DOHH2 (cell line): ENCODE data around the gene ANO10.

Experiments
- H3F3A ChIP-seq: fragments of 200-600 bp; sonication (generic), shearing (Covaris generic); 2 replicates; pipeline ENCODE4 v1.6.0; 2016; ENCODE audit warnings: antibody characterized with exemption, mild to moderate bottlenecking; ENCODE audit not compliant: control insufficient read depth, insufficient read depth
- H3K27ac ChIP-seq: fragments of 200-600 bp; sonication (generic); 2 replicates; pipeline ENCODE4 v1.5.1; 2014; ENCODE audit warnings: low read depth, mild to moderate bottlenecking, low read length, moderate library complexity
- H3K27me3 ChIP-seq: fragments of 200-600 bp; sonication (generic); 2 replicates; pipeline ENCODE4 v1.6.1; 2014; ENCODE audit warnings: mild to moderate bottlenecking, low read length, mixed read lengths; ENCODE audit not compliant: control insufficient read depth
- H3K36me3 ChIP-seq: fragments of 200-600 bp; sonication (generic); 2 replicates; pipeline ENCODE4 v1.6.1; 2014; ENCODE audit warnings: mild to moderate bottlenecking, low read length, moderate library complexity, mixed read lengths; ENCODE audit not compliant: control insufficient read depth
- H3K4me1 ChIP-seq: fragments of 200-600 bp; sonication (generic); 2 replicates; pipeline ENCODE4 v1.6.1; 2014; ENCODE audit warnings: mild to moderate bottlenecking, low read length, mixed read lengths; ENCODE audit not compliant: control insufficient read depth
- H3K4me2 ChIP-seq: fragments of 200-600 bp; sonication (generic); 2 replicates; pipeline ENCODE4 v1.6.0; 2014; ENCODE audit warnings: mild to moderate bottlenecking, low read length, moderate library complexity
- H3K4me3 ChIP-seq: fragments of 200-600 bp; sonication (generic); 2 replicates; pipeline ENCODE4 v1.5.1; 2014; ENCODE audit warnings: mild to moderate bottlenecking, low read length, mixed read lengths
- H3K79me2 ChIP-seq: fragments of 200-600 bp; sonication (generic); 2 replicates; pipeline ENCODE4 v1.6.1; 2014; ENCODE audit warnings: mild to moderate bottlenecking, low read length, mixed read lengths; ENCODE audit not compliant: control insufficient read depth
- H3K9me2 ChIP-seq: fragments of 200-600 bp; sonication (generic); replicated peaks from 2 replicates; pipeline ENCODE4 v1.6.1; 2014; ENCODE audit warnings: mild to moderate bottlenecking, low read length, mixed read lengths; ENCODE audit not compliant: control insufficient read depth
- H3K9me3 ChIP-seq: fragments of 200-600 bp; sonication (generic); 2 replicates; pipeline ENCODE4 v1.6.1; 2014; ENCODE audit warnings: antibody characterized with exemption, low read length, mixed read lengths; ENCODE audit not compliant: control insufficient read depth, insufficient read depth
- H4K20me1 ChIP-seq: fragments of 200-600 bp; sonication (generic); 2 replicates; pipeline ENCODE4 v1.6.0; 2014; ENCODE audit warnings: low read depth, mild to moderate bottlenecking, antibody characterized with exemption, low read length, moderate library complexity; ENCODE audit not compliant: control insufficient read depth, insufficient read depth
- EZH2phosphoT487 ChIP-seq: fragments of 200-600 bp; sonication (generic); IDR thresholded peaks from 2 replicates; pipeline ENCODE4 v1.6.1; 2017; ENCODE audit warnings: borderline replicate concordance, mild to moderate bottlenecking, antibody characterized with exemption, low read length, moderate library complexity, mixed read lengths
- TF ChIP-seq, protein P1 (sequence below): fragments of 200-600 bp; sonication (generic); IDR thresholded peaks from one replicate; pipeline ENCODE4 v1.5.1; 2014; ENCODE audit warnings: antibody characterized with exemption, mild to moderate bottlenecking, low read depth, low read length; ENCODE audit not compliant: poor library complexity, severe bottlenecking

The ANO10 gene

GRCh38 chr3:43620831-43621655, 768 bp downstream of the ANO10 start:
- peaks cover 25% of the 10 kb centered on the region for H3K27me3 ChIP-seq
- TF ChIP-seq, protein P1, sequence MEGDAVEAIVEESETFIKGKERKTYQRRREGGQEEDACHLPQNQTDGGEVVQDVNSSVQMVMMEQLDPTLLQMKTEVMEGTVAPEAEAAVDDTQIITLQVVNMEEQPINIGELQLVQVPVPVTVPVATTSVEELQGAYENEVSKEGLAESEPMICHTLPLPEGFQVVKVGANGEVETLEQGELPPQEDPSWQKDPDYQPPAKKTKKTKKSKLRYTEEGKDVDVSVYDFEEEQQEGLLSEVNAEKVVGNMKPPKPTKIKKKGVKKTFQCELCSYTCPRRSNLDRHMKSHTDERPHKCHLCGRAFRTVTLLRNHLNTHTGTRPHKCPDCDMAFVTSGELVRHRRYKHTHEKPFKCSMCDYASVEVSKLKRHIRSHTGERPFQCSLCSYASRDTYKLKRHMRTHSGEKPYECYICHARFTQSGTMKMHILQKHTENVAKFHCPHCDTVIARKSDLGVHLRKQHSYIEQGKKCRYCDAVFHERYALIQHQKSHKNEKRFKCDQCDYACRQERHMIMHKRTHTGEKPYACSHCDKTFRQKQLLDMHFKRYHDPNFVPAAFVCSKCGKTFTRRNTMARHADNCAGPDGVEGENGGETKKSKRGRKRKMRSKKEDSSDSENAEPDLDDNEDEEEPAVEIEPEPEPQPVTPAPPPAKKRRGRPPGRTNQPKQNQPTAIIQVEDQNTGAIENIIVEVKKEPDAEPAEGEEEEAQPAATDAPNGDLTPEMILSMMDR, result no peak
- TF ChIP-seq EZH2phosphoT487, result no peak

GRCh38 chr3:43619588-43619987, 2.2 kb downstream of the ANO10 start:
- Histone ChIP-seq H3K4me3 (no peak overlapping the region), H3K4me1 (peaks cover 13% of the 10 kb centered on the region), H3K27me3 (peaks cover 25% of the 10 kb centered on the region), H3K4me2 (no peak overlapping the region), H3F3A (no peaks in the 10 kb centered on the region), H4K20me1 (no peaks in the 10 kb centered on the region), H3K9me2 (no peaks in the 10 kb centered on the region), H3K27ac (no peak overlapping the region), H3K36me3 (no peaks in the 10 kb centered on the region), H3K9me3 (no peaks in the 10 kb centered on the region), H3K79me2 (no peaks in the 10 kb centered on the region)
- no peak for TF ChIP-seq EZH2phosphoT487
- TF ChIP-seq, protein P1, result no peak

More at GRCh38 chr3:43620831-43621655, 768 bp downstream of the ANO10 start:
- Histone ChIP-seq H3K9me3 (no peaks in the 10 kb centered on the region), H3K79me2 (no peaks in the 10 kb centered on the region), H3K4me1 (peaks cover 13% of the 10 kb centered on the region), H3K9me2 (no peaks in the 10 kb centered on the region), H3K36me3 (no peaks in the 10 kb centered on the region), H3F3A (no peaks in the 10 kb centered on the region), H4K20me1 (no peaks in the 10 kb centered on the region), H3K4me2 (peak overlapping the region; percentile 84), H3K27ac (no peak overlapping the region), H3K4me3 (peak overlapping the region; percentile 77)

- no peaks in the 10 kb centered on the region for H3K9me2 ChIP-seq
- no peaks in the 10 kb centered on the region for H3F3A ChIP-seq
- H3K4me3 ChIP-seq, result no peak overlapping the region
- no peaks in the 10 kb centered on the region for H4K20me1 ChIP-seq
- no peaks in the 10 kb centered on the region for H3K36me3 ChIP-seq
- no peaks in the 10 kb centered on the region for H3K79me2 ChIP-seq
- H3K27ac ChIP-seq, result no peak overlapping the region
- no peak for TF ChIP-seq EZH2phosphoT487
- TF ChIP-seq, protein P1, result no peak
- peaks cover 25% of the 10 kb centered on the region for H3K27me3 ChIP-seq
- no peak overlapping the region for H3K4me2 ChIP-seq
- H3K4me1 ChIP-seq, result peaks cover 13% of the 10 kb centered on the region
- H3K9me3 ChIP-seq, result no peaks in the 10 kb centered on the region
Measured at GRCh38 chr3:43618142-43618541, 3.7 kb downstream of the ANO10 start.
